ENCODE measurements around the gene LPXN.

DNA sequence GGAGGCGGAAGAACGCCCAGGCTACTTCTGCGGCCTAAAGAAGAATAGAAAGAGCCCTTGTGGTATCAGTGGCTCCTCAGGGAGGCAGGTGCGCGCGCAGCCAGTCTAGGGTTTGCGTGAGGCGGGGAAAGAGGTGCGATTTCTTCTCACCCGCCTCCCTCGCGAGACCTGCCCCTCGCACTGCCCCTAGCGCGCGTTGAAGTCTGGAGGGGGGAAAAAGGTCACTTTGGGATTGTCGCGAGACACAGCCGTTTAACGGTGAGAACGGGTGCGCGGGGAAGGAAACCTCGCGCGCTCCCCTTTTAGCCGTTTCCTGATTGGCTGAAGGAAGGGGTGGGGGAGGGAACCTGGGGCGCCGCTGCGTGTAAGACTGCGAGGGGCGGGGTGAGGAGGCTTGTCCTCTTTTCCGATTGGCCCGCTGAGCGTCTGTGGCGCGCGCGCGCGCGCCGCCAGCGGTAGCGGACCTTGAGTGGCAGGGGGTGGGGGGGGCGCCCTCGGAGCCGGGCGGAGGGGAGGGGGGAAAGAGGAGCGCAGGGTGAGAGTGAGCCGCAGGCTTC lies 3.1 kb upstream of the LPXN start, which contains the start of gene ZFP91:
- TF ChIP-seq POLR2A (IDR thresholded peaks at IDR 0.05), result peak; percentile 86 to 88
- TF ChIP-seq, protein P1, sequence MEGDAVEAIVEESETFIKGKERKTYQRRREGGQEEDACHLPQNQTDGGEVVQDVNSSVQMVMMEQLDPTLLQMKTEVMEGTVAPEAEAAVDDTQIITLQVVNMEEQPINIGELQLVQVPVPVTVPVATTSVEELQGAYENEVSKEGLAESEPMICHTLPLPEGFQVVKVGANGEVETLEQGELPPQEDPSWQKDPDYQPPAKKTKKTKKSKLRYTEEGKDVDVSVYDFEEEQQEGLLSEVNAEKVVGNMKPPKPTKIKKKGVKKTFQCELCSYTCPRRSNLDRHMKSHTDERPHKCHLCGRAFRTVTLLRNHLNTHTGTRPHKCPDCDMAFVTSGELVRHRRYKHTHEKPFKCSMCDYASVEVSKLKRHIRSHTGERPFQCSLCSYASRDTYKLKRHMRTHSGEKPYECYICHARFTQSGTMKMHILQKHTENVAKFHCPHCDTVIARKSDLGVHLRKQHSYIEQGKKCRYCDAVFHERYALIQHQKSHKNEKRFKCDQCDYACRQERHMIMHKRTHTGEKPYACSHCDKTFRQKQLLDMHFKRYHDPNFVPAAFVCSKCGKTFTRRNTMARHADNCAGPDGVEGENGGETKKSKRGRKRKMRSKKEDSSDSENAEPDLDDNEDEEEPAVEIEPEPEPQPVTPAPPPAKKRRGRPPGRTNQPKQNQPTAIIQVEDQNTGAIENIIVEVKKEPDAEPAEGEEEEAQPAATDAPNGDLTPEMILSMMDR (IDR thresholded peaks at IDR 0.05 in 4 of 5, conservative IDR thresholded peaks at IDR 0.05 in 1 of 5), result peak in 1 of 5 experiments; percentile 8
